GM21786 (cell line): ENCODE results near the gene KRT80.

Experiments used
- ATAC-seq: cut with Tn5 transposase; IDR thresholded peaks from one replicate; pipeline ENCODE4 v1.9.1; 2021; ENCODE audit not compliant: unreplicated experiment

KRT80 gene

DNA sequence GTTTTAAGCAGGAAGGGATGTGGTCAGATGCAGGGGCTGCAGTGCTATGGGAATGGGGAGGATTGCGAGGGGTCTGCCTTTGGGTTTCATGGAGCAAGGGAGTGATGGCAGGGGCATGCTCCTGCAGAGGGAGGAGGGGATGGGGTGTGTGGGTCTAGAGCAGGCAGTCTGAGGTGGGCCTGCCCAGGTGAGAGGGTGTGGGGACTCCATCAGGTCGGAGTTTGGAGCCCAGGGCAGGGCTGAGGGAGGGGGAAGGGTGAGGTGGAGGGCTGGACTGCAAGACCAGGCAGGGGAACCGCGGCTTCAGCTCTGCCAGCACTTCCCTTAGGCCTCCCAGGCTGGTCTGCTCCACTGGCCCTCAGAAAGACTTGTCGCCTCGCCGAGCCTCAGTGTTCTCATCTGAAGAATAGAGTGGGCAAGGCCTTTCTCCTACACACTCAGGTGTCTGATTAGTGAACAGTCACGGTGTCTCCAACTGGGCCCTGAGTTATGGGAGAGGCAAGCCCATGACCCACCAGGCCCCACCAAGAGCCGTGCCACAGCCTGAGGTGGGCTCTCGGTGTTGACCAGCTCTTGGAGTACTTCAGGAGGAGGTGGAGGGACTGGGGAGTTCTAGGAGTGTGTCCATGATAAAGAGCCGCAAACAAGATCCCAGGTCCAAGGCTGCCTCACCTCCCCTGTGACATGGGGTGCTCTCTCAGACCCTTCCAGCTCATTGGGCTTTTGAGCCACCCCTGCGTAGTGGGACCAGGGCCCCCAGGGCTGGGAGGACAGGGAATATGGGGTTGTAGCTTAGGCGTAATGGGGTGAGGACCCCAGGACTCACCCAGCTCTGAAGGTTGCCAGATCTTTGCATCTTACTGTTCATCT, 20.1 kb upstream of the KRT80 start:
- ATAC-seq = no peak

DNA sequence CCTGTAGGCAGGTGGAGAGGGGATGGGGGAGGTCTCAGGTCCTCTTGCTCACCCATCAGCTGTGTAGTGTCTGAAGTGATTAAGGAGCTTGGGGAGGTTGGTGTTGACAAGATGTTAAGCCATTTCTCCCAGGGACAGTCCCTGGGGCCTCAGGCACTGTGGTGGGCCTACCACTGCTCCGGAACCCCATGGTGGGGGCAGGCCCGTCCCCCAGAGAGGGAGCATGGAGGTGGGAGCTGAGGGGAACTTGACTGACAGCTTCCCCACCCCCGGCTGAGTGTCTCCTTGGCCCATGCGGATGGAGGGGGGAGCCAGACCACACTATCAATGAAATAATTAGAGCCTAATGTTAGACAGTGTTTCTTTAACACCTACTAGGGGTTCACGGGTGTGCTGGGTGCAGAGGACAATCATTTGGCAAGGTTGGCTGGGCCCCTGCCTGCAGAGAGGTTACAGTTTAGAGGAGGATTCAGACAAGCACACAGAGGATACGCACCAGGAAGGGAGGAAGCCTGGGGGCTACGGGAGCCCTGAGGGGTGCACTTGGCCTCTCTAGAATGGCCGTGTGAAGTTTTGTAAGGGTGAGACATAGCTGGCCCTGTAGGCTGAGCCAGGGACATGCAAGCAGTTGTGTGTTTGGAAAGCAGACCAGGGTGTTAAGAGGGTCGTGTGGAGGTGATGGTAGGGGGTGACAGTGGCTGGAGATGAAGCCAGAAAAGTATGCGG, 19.3 kb upstream of the KRT80 start:
- ATAC-seq = no peak

DNA sequence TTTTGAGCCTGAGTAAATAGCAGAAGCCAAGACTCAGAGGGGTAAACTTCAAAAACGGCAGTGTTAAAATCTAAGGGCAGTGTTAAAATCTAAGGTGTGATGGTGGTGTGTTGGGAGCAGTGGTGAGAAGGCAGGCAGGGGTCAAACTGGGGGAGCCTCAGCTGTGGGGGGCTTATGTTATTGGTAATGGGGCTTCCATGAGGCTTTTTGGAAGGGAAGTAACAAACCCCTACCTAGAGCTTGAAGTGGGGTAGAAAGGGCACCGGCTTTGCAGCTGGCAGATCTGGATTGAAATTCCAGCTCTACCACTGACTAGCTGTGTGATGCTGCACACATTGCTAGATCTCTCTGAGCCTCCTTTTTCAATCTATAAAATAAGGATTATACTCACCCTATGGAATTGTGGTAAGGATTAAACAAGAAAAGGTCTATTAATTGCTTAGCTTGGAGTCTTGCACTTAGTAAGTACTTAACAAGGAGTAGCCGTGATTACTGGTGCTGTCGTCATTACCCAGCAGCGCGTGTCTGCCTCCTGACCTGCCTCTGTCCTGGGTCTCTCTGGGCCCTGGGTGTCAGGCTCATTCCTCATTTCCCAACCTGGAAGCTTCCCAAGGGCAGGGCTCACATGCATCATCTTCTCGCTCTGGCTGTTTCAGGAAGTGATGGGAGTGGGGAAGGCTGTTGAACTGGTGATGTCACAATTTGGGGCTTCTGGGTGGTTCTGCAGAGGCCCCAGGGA, 18.5 kb upstream of the KRT80 start:
- no peak for ATAC-seq

DNA sequence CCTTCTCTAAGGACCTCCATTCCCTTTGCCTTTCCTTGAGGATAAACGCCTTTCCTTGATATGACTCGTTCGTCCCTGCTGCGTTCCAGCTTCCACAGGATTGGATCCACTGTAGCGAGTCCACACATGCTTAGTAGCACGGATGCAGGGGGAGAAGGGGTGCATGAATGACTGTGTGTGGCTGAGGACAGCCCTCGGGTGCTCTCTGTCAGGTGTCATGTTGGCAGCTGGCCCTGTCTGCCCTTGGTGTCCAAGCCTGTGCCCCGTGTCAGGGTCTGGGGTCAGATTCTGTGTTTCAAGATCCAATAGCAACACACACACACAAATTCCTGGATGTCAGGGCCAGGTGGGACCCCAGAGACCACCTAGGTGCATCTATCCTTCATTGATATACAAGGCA, 17.5 kb upstream of the KRT80 start:
- no peak for ATAC-seq

DNA sequence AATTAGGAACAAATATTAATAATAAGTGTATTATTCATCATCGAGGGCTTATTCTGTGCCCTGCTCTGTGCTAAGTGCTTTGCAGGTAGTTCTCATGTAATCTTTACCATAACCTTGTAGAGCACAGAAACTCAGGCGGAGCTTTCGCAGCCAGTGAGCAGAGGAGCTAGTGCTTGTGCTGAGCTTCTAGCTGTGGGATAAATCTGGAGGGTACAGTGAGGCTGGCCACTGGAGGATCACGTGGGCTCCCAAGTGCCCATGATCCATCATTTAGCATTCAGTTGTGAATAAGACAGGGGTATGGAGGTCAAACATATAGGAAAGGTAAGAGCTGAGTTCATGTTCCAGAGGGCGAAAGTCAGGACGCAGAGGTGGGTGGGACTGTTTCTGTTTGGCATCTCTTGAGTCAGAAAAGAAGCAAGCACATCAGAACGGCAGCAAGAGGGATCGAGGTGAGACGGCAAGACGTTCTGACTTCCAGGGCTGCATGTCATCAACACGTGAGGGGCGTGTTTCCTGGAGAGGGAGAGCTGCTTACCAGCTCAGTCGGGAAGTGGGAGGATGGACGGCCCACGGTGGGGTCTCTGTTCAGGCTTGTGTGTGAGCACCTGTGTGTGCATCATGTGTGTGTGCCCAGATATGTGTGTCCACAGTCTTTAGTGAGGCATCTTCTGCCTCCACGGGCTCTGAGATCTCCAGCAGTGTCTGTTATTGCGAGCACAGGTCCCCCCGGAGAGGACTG, 16.8 kb upstream of the KRT80 start:
- ATAC-seq = no peak

DNA sequence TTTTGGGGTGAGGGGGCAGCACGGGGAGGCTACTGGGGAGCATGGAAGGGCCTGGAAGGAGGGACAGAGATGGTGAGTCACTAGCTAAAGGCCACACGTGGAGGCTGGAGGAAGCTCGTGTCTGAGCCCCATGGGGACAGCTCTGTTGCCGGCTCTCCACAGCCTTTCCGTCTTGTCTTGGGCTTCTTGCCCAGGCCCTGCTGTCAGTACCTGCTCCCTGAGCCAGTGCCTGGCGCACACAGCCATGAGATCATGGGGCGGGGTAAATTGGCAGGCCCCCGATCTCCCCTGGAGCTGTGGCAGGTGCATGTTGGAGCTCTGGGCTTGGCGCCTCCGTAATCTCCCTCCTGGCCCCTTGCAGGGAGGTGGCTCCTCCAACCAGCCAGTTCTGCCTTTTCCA, 16.1 kb upstream of the KRT80 start:
- ATAC-seq = no peak

DNA sequence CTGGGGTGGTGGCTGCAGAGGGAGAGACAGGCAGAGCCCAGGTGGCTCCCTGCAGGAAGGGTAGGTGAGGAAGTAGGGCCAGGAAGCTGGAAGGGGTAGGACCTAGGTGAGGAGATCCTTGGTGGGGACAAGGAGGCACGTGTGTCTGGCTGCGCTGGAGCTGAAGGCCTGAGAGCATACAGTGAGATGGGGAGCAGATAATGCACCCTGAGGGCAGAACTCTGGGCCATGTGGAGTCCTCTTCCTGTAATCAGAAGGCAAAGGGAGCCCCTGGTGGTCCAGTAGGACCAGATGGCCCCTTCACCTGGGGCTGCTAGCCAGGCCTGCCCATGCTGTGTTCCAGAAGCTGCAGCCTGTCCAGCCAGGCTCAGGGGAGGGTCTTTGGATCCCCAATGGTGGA, 15.3 kb upstream of the KRT80 start:
- no peak for ATAC-seq

DNA sequence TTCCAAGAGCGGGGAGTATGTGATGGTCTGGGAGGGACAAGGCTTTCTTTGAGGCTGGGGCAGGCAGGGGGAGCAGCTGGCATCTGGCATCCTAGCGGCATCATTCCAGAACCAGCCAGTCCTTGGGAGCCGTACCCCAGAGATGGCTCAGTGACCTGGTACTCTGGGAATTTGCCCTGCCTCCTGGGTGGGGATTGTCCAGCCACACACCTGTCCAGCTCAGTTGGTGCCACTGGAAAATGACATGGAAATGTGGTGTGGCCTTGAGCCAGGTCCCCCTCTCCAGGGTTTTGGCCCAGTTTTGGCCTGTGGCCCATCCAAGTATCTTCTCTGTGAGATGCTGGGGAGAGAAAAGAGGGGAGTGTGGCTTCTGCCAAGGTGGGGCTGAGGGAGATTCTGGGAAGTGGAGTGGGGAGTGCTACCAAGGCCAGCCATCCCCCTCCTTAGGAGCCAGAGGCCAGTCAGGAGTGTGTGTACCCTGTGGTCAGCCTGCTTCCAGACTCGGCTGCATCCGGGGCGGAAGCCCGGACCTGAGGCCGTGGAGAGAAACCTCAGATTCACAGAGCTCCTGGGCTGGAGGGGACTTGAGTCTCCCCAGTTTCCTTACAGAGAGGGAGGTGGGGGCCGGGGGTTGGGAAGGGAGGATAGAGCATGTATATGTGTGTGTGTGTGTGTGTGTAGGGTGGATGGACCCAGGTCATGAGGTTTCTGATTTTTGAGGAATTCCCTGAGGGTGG, 14.7 kb upstream of the KRT80 start:
- ATAC-seq = no peak

DNA sequence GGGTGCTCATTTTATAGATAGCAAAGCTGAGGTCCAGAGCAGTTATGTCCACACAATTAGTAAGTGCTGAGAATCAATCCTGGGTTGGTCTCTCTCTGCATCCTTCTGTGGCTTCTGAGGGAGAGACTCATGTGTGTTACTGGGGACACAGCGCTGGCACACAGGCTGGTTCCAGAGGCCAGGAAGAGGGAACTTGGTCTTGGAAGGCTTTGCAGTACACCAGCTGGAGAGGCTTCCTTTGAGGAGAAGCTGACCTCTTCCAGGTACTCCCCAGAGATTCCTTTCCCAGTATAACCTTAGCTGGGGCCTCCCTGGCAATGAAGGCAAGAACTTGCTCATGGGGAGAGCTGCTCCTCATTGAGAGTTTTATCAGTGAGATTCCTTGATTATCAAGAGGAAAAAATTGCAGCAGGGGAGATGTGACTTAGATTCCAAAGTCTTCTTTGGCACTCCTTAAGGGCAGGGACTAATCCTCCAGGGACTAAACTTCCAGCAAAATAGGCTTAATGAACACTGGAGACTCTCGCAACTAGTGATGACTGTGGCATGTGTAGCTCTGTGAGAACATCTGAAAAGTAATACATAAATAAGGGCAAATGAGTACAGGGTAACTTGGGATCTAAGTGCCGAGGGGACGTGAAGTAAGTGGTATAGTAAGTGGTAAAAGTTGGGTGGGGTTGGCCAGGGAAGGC, 13.9 kb upstream of the KRT80 start:
- ATAC-seq = no peak

DNA sequence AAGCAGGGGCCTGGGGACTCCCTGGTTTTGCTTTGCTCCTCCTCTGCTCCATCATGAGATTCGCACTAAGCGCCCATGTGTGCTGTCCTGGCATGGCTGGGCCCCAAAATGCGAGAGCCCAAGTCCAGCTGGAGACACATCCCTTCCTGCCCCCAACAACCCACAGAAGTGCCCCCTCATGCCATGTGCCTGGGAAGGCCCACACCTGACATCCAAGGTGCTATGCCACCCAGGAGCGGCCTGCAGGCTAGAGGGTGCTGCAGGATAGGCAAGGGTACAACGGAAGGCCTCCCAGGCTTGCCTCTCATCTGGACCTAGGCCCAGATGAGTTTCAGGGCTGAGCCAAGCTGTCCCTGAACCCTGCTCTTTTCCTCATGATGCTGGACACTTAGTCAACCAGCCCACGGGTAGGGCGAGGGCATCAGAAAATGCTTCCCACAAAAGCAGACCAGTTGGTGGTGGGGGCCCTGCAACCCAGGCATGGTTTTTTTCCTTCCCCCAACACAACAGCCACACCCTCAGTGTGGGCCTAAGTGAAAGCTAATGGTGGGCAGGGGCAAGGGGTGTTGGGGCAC, 13.2 kb upstream of the KRT80 start:
- no peak for ATAC-seq

DNA sequence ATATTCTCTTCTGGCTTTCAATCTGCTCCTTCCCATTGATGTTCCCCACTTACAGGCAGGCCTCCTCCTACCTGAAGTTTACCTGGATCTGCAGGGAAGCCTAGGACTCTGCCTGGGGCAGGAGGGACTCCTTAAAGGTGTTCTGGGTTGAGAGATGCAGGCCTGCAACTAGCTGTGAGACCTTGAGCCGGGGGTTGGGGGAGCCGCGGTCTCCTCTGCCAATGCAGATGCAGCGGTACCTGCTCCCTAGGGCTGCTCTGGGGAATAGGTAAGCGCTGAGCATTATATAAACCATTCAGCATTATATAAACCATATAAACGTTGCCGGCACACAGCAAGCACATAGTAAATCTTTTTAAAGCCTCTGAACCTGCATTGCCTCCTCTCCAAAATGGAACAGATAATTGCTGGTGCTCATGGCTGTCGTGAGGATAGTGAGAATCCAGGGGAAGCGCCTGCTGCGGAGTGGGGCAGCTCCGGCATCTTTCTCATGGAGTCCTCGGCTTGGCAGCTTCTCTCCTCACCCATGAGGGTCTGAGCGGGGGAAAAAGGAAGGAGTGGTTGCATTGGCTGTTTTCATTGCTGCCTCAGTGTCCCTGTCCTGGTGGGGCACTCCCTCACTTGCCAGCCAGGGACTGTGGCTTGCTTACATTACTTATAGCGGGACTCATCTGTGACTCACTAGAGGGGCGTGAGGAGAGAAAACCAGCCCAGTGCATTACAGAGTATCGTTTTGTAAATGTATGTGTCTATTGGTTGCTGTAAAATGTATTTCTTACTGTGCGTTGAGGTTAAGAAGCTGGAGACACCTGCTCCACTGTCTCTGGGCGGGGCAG, 12.5 kb upstream of the KRT80 start:
- no peak for ATAC-seq

DNA sequence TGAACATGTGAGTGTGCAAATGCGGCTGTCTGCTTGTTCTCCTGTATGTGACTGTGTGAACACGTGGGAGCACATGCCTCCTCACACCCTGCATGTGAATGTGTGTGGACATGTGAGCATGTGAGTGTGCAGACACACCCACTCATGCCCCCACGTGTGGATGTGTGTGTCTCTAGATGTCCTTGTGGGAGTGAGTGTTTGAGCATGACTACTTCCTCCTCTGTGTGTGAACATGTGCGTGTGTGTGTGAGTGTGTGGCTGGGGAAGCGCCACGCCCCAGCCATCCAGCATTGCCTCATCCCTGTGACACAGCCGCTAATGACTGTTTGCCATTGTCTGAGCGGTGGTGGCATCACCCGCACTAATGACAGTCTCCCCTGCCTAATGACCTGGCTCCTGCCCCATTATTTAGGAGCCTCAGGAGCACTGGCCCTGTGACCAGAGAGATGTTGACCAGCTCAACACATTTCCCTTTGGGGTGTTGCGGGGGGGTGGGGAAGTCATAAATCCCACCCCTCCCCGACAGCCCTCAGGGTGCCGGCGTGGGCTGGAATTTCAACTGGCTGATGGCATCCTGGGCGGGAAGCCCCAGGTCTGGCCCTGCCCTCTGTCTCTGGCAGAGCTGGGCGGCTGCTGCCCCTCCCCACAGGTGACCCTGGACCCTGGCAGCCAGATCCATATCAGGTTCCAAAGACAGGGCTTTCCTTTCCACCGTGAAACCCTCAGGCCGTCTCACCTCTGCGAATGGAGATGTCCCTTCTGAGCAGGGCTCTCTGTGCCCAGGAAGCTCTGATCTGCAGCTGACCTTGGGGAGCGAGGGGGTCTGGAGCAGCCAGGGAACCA, 11.5 kb upstream of the KRT80 start:
- ATAC-seq = no peak

DNA sequence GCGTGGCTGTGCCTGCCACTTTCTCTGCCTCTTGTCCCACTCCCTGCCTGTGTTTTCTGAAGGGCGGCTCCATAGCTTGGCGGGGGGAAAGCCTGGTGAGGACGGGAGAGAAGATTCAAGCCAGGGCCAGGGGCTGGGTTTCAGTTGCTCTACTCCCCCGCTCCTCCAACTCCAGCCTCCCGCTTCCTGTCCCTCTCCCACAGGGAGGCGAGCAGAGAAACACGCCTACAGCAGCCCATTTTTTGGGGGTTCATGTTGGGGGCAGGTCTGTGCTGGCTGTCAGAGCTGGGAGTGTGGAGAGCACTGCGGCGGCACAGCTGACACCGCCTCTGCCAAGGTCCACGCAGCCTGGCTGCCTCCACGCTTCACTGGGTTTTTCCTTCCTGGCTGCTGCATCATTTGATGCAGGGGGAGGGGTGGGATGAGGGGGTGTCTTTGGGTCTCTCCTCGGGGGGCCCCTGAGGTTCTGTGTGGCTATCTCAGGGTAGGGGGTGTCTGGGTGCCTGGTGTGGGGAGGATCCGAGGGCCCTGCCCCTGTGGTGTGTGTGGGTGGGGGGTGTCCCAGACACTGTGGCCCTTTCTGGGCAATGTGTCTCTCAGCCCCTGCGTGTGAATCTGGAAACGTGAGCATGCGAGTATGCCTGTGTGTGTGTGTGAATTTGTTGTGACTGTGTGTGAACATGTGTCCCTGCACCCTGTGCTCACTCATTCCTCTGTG, 10.7 kb upstream of the KRT80 start:
- ATAC-seq = no peak

DNA sequence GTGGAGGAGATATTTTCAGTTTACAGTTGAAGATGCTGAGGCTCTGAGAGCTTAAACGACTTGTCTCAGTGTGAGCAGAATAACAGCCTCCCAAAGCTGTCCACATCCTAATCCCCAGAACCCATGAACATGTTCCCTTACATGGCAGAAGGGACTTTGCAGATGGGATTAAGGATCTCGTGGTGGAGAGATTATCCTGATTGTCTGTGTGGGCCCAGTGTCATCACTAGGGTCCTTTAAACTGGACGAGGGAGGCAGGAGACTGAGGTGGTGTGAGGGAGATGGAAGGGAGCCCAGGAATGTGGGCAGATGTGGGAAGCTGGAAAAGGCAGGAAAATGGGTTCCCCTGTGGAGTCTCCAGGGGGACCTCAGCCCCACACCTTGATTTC, 9.6 kb upstream of the KRT80 start:
- no peak for ATAC-seq

DNA sequence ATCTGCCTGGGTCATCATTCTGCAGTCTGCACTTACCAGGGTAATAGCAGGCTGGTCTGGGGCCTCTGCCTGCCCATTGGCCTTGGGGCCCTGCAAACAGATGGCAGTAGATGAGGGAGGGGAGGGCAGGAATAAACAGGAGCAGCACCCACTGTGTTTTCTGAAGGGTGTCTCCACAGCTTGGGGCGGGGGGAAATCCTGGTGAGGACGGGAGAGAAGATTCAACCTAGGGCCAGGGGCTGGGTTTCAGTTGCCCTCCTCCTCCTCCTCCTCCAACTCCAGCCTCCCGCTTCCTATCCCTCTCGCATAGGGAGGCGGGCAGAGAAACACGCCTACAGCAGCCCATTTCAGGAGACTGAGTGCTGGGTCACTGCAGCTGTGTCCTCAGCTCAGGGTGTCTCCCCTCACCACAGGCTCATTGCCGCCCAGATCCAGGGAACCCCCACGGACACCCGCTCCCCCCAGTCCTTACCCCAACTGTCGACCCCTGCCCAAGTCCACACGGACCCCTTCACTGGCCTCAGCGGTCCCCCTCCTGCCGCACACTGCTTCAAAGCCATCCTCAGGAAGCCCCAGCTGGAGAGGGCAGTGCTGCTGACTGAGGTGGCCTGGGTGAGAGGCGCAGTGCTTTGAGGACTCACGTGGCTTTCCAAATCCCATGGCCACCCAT, 9.1 kb upstream of the KRT80 start:
- no peak for ATAC-seq

DNA sequence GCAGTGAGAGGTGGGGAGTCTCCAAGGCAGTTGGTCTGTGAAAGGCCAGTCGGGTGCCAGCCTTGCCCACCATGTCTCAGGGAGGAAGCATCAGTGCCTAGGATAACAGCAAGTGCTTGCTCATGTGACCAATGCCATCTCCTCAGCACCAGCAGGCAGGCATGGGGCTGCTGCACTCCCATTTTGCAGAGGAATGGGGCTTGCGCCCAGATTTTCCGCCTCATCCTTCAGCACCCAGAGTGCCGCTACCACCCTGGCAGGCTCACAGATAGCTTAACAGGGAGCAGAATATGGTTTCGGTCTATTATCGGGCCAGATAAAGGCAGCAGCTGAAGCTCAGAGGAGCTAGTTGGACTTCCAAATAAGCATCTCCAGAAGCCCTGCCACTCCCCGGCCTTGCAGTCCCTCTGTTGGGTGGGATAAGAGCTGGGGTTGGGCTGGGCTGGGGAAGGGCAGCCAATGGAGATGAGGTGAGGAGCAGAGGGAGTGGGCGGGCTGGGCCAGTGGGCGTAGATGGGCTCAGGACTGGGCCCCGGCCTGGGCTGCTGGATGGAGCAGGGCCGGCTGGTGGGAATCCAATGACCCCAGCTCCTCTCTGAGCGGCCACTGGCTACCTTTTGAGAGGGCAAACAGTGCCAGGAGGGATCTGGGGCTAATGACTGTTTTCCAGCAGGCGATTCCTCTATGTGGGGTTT, 8.4 kb upstream of the KRT80 start:
- no peak for ATAC-seq
